ENCODE data around the gene NLRP1. TPM values are rescaled to one million over a fixed set of nuclear protein-coding genes. Genes with fewer than 3 reads are reported as not detected.

Gene NLRP1
- total RNA-seq, 2 experiments from 2014 or later: 26.0 to 28.2 TPM

- H3K36me3 Mint-ChIP-seq (ENCODE audit: low read depth): no peaks in the 10 kb centered on the region
- intact Hi-C loops (cut with micrococcal nuclease): no loop called here
- no peaks in the 10 kb centered on the region for H3K9me3 Mint-ChIP-seq
- H3K27me3 Mint-ChIP-seq: no peaks in the 10 kb centered on the region
- POLR2A ChIA-PET: no interaction called here
- ATAC-seq (no peak), DNase-seq (no peak)
- no peak overlapping the region for H3K4me3 Mint-ChIP-seq
- TF ChIP-seq CTCF (IDR thresholded peaks at IDR 0.05): no peak
- H3K4me1 Mint-ChIP-seq (ENCODE audit: low read depth): no peaks in the 10 kb centered on the region
- no peak overlapping the region for H3K27ac Mint-ChIP-seq
- CTCF ChIA-PET: no interaction called here
Observed at GRCh38 chr17:5618476-5618875, 34.2 kb upstream of the NLRP1 start.

- H3K4me3 Mint-ChIP-seq: no peak overlapping the region
- TF ChIP-seq CTCF (IDR thresholded peaks at IDR 0.05): no peak
- no peak for ATAC-seq
- H3K36me3 Mint-ChIP-seq (ENCODE audit: low read depth): no peaks in the 10 kb centered on the region
- no peak for DNase-seq
- CTCF ChIA-PET: interaction anchor here (0.7 kb wide), 1 partner anchor 23 kb away, joined by 3 read pairs; no protein-coding TSS in a partner anchor
- intact Hi-C loops (cut with micrococcal nuclease): no loop called here
- POLR2A ChIA-PET: no interaction called here
- no peaks in the 10 kb centered on the region for H3K4me1 Mint-ChIP-seq (ENCODE audit: low read depth)
- H3K27ac Mint-ChIP-seq: no peak overlapping the region
- H3K27me3 Mint-ChIP-seq: no peaks in the 10 kb centered on the region
- no peaks in the 10 kb centered on the region for H3K9me3 Mint-ChIP-seq
Observed at GRCh38 chr17:5615476-5615875, 31.2 kb upstream of the NLRP1 start.

GRCh38 chr17:5610956-5611355, 26.6 kb upstream of the NLRP1 start:
- H3K4me3 Mint-ChIP-seq: no peak overlapping the region
- intact Hi-C loops (cut with micrococcal nuclease): no loop called here
- ATAC-seq (no peak), DNase-seq (no peak)
- peaks cover 4% of the 10 kb centered on the region for H3K27me3 Mint-ChIP-seq
- CTCF ChIA-PET: interaction anchor here (1.5 kb wide), 1 partner anchor 19 kb away, joined by 6 read pairs; no protein-coding TSS in a partner anchor
- no peak for TF ChIP-seq CTCF (IDR thresholded peaks at IDR 0.05)
- POLR2A ChIA-PET: no interaction called here
- no peaks in the 10 kb centered on the region for H3K4me1 Mint-ChIP-seq (ENCODE audit: low read depth)
- H3K27ac Mint-ChIP-seq: no peak overlapping the region
- H3K9me3 Mint-ChIP-seq: no peaks in the 10 kb centered on the region
- H3K36me3 Mint-ChIP-seq (ENCODE audit: low read depth): no peaks in the 10 kb centered on the region

- H3K27ac Mint-ChIP-seq: no peak overlapping the region
- intact Hi-C loops (cut with micrococcal nuclease): no loop called here
- CTCF ChIA-PET: no interaction called here
- H3K36me3 Mint-ChIP-seq (ENCODE audit: low read depth): no peaks in the 10 kb centered on the region
- POLR2A ChIA-PET: interaction anchor here (0.6 kb wide), 1 partner anchor 643 kb away, joined by 3 read pairs; no protein-coding TSS in a partner anchor
- DNase-seq: no peak
- ATAC-seq: no peak
- H3K27me3 Mint-ChIP-seq: peaks cover 8% of the 10 kb centered on the region
- no peak overlapping the region for H3K4me3 Mint-ChIP-seq
- no peak for TF ChIP-seq CTCF (IDR thresholded peaks at IDR 0.05)
- H3K9me3 Mint-ChIP-seq: no peaks in the 10 kb centered on the region
- no peaks in the 10 kb centered on the region for H3K4me1 Mint-ChIP-seq (ENCODE audit: low read depth)
Observed at GRCh38 chr17:5608399-5609112, 24.2 kb upstream of the NLRP1 start.

GRCh38 chr17:5607946-5608345, 23.6 kb upstream of the NLRP1 start:
- no peak for ATAC-seq
- Mint-ChIP-seq H3K27me3 (peaks cover 8% of the 10 kb centered on the region), H3K9me3 (no peaks in the 10 kb centered on the region), H3K36me3 (ENCODE audit: low read depth) (no peaks in the 10 kb centered on the region), H3K27ac (no peak overlapping the region), H3K4me3 (no peak overlapping the region), H3K4me1 (ENCODE audit: low read depth) (no peaks in the 10 kb centered on the region)
- no peak for TF ChIP-seq CTCF (IDR thresholded peaks at IDR 0.05)
- POLR2A ChIA-PET: interaction anchor here (0.6 kb wide), 1 partner anchor 644 kb away, joined by 3 read pairs; no protein-coding TSS in a partner anchor
- no peak for DNase-seq
- CTCF ChIA-PET: no interaction called here
- intact Hi-C loops (cut with micrococcal nuclease): no loop called here

All from activated CD8-positive, alpha-beta T cell treated with anti-CD3 and anti-CD28 coated beads for 36 hours (primary cell).